PFSK-1 (cell line): ENCODE data around the gene SH2D3C.

Source experiments
- FOXP2 ChIP-seq: optimal IDR thresholded peaks from 2 replicates; pipeline ENCODE3; 2011; ENCODE audit warnings: borderline replicate concordance, control low read depth, inconsistent platforms; ENCODE audit not compliant: insufficient read depth; ENCODE audit errors: extremely low read length, extremely low read depth
- POLR2AphosphoS5 ChIP-seq: IDR thresholded peaks from 2 replicates; pipeline ENCODE4 v1.6.1; 2012; ENCODE audit warnings: low read depth, mild to moderate bottlenecking, control low read depth, low read length, moderate library complexity
- SIN3A ChIP-seq: IDR thresholded peaks from 2 replicates; pipeline ENCODE4 v1.6.1; 2012; ENCODE audit warnings: mild to moderate bottlenecking, low read length, moderate library complexity, borderline replicate concordance; ENCODE audit not compliant: insufficient read depth
- TAF1 ChIP-seq: IDR thresholded peaks from 2 replicates; pipeline ENCODE4 v1.6.1; 2012; ENCODE audit warnings: low read length, control low read depth, borderline replicate concordance; ENCODE audit not compliant: insufficient read depth
- TF ChIP-seq, protein P1 (sequence below), 2 experiments: IDR thresholded peaks; 2 replicates each; pipeline versions ENCODE4 v1.6.1 to v1.8.0; 2011 to 2012; ENCODE audit warnings: low read depth in 2 of 2, low read length in 2 of 2, control low read depth in 1 of 2, inconsistent platforms in 1 of 2, mild to moderate bottlenecking in 1 of 2, moderate library complexity in 1 of 2; ENCODE audit not compliant: insufficient read depth in 1 of 2

DNA sequence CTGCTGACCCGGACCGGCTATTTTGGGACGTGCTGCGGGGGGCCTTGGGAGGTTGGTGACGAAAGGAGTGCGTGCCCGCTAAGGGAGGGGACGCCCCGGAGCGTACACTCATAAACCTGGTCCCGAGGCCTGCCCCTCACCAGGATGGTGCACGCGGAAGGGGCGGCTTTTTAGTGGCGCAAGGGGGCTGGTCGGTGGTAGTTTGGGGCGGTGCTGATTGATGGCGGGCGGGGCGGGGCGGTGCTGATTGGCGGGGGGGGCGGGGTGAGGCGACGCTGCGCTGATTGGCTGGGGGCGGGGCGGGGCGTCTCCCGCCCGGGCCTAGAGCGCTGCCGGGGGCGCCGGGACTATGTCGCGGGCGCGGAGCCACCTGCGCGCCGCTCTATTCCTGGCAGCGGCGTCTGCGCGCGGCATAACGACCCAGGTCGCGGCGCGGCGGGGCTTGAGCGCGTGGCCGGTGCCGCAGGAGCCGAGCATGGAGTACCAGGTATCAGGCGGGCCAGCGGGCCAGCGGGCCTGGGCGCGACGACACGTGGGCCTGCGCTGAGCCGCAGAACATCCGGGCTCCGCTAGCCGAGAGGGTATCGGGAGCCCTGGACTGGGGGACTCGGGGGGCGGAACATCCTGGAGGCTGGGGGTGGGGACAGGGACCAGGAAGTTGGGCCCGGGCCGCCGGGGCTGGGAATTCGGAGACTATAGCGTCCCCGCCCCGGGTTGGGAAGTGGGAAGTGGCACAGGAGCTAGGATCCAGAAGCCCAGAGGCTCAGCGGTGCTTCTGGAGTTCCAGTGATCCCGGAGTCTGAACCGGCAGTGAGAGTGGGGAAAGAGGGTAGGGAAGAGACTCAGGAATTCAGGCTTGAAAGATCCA is 24.3 kb upstream of the SH2D3C start, which contains the start of gene FPGS:
- TF ChIP-seq TAF1 (peak; percentile 39; the same call in 1 of the 2 replicates), POLR2AphosphoS5 (peak; percentile 76; the same call in 1 of the 2 replicates), SIN3A (0 out of 2 replicates have a peak, but pooled peaks have one; percentile 60), FOXP2 (peak; percentile 51)
- TF ChIP-seq, protein P1, sequence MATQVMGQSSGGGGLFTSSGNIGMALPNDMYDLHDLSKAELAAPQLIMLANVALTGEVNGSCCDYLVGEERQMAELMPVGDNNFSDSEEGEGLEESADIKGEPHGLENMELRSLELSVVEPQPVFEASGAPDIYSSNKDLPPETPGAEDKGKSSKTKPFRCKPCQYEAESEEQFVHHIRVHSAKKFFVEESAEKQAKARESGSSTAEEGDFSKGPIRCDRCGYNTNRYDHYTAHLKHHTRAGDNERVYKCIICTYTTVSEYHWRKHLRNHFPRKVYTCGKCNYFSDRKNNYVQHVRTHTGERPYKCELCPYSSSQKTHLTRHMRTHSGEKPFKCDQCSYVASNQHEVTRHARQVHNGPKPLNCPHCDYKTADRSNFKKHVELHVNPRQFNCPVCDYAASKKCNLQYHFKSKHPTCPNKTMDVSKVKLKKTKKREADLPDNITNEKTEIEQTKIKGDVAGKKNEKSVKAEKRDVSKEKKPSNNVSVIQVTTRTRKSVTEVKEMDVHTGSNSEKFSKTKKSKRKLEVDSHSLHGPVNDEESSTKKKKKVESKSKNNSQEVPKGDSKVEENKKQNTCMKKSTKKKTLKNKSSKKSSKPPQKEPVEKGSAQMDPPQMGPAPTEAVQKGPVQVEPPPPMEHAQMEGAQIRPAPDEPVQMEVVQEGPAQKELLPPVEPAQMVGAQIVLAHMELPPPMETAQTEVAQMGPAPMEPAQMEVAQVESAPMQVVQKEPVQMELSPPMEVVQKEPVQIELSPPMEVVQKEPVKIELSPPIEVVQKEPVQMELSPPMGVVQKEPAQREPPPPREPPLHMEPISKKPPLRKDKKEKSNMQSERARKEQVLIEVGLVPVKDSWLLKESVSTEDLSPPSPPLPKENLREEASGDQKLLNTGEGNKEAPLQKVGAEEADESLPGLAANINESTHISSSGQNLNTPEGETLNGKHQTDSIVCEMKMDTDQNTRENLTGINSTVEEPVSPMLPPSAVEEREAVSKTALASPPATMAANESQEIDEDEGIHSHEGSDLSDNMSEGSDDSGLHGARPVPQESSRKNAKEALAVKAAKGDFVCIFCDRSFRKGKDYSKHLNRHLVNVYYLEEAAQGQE (IDR thresholded peaks at IDR 0.05; ENCODE audit: insufficient read depth in 1 of 2, low read depth in 2 of 2, low read length in 2 of 2), result no peak
